ENCODE data around the gene ISLR2.

DNA sequence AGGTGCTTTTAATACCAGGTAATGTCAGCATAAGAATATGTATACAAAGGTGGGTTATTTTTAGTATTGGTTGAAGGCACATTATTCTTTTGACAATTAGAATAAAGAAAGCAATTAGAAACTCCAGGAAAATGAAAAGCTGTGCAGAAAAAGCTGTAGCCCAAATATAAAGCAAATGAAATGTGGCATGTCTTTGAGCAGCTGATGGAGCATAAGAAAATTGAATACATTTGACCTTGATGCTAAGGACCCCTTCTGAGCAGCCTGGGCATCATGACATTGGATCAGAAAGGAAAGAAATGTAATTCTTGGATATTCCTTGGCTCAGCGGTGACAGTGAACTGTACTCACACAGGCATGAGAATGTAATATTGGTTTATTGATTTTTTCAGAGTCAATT is 35.1 kb downstream of the ISLR2 start:
- TF ChIP-seq, protein P1, sequence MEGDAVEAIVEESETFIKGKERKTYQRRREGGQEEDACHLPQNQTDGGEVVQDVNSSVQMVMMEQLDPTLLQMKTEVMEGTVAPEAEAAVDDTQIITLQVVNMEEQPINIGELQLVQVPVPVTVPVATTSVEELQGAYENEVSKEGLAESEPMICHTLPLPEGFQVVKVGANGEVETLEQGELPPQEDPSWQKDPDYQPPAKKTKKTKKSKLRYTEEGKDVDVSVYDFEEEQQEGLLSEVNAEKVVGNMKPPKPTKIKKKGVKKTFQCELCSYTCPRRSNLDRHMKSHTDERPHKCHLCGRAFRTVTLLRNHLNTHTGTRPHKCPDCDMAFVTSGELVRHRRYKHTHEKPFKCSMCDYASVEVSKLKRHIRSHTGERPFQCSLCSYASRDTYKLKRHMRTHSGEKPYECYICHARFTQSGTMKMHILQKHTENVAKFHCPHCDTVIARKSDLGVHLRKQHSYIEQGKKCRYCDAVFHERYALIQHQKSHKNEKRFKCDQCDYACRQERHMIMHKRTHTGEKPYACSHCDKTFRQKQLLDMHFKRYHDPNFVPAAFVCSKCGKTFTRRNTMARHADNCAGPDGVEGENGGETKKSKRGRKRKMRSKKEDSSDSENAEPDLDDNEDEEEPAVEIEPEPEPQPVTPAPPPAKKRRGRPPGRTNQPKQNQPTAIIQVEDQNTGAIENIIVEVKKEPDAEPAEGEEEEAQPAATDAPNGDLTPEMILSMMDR (IDR thresholded peaks at IDR 0.05), result no peak
- no peak for TF ChIP-seq POLR2A (IDR thresholded peaks at IDR 0.05)
